ENCODE measurements around the gene CDKN1A.
"Not testable (repeated sequence)": the region's sequence is repeated elsewhere in the genome, so short reads cannot be mapped to it uniquely, and the experiment has no call there.

Gene CDKN1A

GRCh38 chr6:36678488-36679042 lies at the start of gene CDKN1A:
TSS of gene CDKN1A (plus strand) at chr6:36678714. CDS start at chr6:36684102, 5,388 bp downstream.
- peak; percentile 87 for DNase-seq

- DNase-seq, result no peak
These were observed 48.7 kb upstream of the CDKN1A start for GRCh38 chr6:36629784-36630183.

GRCh38 chr6:36631326-36632011 lies 47.0 kb upstream of the CDKN1A start:
- DNase-seq, result no peak

DNA sequence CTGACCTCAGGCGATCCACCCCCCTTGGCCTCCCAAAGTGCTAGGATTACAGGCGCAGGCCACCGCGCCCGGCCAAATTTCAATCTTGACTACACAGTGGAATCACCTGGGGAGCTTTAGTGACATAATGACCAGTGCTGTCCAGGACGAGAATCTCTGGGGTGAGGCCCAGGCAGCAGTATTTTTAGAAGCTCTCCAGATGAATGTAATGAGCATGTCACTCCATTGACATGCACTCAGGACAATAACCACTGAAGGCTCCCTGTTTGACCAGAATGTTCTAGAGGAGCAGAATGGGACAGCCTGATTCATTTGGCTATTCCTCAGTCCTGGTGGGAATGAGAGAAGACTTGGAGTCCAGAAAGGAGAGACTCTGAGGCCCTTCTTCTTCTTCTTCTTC lies 45.1 kb upstream of the CDKN1A start:
- no peak for DNase-seq

DNA sequence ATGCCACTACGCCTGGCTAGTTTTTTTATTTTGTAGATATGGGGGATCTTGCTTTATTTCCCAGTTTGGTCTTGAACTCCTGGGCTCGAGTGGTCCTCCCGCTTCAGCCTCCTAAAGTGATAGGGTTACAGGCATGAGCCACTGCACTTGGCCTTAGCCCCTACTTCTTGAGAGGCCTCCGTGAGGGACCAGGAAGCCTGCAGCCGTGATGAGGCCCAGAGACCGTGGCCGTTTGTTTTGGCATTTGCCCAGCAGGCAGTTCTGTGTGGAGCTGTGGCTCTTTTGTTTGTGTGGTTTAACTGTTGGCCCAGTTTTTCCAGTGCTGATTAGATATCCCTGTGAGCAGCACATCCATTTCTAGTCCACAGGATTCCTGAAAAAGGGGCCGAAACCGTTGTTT lies 44.6 kb upstream of the CDKN1A start:
- DNase-seq, result no peak

DNA sequence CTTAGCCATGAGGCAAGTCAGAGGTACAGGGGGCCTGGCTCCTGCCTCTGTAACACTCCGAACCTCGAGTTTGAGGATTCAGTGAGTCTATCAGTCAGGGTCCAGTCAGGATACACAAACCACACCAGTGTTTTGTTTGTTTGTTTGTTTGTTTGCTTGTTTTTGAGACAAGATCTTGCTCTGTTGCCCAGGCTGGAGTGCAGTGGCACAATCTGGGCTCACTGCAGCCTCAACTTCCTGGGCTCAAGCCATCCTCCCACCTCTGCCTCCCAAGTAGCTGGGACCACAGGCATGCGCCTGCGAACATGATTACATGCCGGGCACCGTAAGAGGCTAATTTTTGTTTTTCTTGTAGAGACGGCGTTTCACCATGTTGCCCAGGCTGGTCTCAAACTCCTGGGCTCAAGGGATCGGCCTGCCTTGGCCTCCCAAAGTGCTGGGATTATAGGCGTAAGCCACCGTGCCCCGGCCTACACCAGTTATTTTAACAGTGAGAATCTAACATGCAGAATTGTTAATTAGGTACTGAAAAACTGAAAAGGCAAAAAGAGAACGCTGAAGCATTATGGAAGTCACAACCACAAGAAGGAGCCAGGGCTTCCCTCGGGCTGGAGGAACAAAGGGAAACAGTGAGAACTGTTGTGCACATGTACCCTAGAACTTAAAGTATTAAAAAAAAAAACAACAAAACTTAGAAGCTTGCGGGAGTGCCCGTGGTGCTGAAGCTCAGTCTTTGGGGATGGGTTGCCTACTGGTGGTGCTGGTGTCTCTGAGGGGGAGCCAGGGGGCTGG lies 44.0 kb upstream of the CDKN1A start:
- DNase-seq, result no peak

DNA sequence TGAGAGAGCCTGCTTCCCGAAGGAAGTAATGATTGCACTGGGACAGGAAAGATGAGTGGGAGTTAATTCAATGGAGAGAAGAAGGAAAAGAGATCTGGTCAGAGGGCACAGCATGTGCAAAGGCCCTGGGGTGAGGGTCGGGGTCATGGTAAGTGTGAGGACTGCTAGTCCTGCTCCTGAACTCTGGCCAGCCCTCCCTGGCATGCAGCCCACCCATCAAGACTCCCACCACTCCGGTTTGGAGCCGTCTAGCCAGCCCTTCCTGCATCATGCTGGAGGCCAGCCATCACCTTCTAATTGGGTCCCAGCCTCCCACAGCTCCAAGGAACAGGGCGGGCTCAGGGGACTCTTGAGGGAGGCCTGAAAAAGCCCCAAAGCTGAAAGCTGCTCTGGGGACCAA lies 42.2 kb upstream of the CDKN1A start:
- DNase-seq, result no peak

GRCh38 chr6:36636687-36637418 lies 41.7 kb upstream of the CDKN1A start:
- no peak for DNase-seq

DNA sequence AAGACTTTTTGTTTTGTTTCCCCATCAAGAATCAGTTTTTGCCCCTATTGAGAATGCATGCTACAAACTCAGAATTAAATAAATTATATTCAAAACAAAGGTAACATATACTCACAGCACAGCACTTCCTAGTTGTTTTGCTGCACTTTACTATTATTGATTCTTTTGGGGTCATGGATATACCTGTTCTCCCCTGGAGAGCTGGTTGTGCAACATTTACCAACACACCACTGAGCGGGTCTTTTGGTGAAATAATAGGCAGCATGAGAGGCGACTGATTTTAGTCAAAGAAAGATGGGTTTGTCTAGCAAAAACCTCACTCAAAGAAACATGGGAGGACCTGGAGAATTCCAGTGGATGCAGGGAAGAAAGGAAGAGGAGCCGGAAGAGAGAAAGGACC lies 39.9 kb upstream of the CDKN1A start:
- DNase-seq, result no peak

DNA sequence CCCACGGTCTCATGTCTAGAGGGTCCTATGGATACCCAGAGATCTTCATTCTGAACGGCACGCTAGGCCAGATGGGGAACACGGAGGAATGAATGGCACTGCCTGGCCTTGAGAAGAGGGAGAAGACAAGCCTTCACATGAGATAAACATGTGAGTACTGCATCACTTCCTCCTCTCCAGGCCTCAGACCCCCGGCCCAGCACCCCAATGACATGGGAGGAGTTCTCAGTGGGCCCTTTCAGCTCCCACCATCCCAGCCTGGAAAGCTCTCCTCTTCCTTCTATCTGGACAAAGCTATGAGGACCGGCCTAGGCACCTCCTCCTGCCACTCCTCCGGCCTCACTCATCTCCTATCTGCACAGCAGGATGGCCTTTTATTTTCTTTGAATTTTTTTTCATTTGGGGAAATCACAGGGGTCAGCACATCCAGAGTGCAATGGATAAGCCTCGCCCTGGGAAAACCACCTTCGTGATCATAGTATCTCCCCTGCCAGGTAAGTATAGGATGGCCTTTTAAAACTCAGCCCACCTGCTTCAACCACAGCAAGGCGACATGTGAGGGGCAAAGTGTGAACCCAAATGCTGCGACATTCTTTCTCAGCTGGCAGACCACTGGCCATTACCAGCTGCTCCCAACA lies 39.2 kb upstream of the CDKN1A start:
- no peak for DNase-seq

GRCh38 chr6:36641543-36641942 lies 37.0 kb upstream of the CDKN1A start:
- no peak for DNase-seq

GRCh38 chr6:36642913-36643817 lies 35.3 kb upstream of the CDKN1A start:
- DNase-seq, result no peak

- no peak for DNase-seq
These were observed 34.5 kb upstream of the CDKN1A start for GRCh38 chr6:36643977-36644376.

DNA sequence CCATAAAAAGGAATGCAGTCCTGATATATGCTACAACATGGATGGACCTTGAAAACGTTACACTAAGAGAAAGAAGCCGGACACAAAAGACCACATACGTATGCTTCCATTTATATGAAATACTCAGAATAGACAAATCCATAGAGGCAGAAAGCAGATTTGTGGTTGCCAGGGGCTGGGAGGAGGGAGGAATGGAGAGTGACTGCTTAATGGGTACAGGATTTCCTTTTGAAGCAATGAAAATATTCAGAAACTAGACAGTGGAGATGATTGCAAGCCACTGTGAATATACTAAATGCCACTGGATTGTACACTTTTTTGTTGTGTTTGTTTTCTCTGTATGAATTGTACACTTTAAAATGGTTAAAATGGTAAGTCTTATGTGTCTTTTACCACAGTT lies 29.4 kb upstream of the CDKN1A start:
- no peak for DNase-seq

DNA sequence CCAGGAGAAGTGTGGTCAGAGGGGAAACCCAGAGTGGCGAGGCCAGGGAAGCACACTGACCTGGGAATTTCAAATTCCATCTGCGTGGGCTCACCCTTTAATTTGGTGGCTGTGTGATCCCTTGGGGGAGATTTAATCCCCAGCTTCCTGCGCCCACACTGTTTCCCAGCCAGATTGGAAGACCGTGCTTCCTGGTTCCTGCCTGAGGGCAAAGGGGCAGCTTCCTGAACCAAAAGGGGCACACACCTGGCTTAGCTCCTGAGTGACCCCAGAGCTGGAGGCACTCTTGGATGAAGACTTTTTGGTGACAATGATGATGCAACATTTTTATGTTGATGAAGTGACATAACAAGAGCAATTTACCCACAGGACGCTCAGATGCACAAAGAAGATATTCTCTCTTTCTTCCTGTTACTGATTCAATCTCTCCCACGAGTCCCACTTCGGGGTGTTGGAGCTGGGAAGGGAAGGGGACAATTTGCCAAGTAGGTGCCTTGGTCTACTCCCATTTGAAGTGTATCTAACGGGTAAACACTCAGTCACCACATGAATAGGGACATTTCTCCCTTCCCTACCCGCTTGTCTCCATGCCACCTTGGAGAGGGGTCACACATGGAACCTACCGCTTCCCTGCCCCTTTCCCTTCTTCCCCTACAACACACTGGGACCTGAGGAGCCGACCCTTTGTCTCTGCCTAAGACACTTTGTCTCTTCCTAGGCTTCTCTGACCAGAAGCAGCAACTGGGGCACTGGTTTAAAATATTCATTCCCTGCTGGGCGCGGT lies 28.6 kb upstream of the CDKN1A start:
- no peak for DNase-seq

DNA sequence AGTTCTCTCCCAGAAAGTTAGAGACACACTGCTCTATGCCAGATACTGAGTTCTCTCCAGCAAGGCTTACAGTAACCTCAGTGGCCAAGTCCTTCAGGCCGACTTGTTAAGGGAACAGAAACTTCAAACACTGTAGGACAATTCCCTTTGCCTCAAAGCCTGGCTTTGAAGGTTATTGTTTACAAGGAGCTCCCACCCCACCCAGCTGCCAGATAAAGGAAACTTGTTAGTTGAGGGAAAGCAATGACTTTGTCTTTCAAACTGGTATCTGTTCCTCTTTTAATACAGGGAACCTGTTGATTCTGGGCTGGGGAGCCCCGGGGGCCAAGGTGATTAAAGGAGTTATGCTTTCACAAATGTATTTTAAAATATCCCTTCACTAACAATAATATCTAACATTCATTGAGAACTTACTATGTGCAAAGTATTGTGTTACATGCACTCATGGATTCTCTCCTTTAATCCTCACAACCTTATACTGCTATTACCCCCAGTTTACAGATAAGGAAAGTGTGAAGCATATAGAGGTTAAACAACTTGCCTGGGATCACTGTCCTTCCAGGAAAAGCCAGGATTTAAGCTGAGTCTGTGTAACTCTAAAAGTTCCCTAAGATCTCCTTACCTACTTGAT lies 27.6 kb upstream of the CDKN1A start:
- peak; percentile 25 for DNase-seq

DNA sequence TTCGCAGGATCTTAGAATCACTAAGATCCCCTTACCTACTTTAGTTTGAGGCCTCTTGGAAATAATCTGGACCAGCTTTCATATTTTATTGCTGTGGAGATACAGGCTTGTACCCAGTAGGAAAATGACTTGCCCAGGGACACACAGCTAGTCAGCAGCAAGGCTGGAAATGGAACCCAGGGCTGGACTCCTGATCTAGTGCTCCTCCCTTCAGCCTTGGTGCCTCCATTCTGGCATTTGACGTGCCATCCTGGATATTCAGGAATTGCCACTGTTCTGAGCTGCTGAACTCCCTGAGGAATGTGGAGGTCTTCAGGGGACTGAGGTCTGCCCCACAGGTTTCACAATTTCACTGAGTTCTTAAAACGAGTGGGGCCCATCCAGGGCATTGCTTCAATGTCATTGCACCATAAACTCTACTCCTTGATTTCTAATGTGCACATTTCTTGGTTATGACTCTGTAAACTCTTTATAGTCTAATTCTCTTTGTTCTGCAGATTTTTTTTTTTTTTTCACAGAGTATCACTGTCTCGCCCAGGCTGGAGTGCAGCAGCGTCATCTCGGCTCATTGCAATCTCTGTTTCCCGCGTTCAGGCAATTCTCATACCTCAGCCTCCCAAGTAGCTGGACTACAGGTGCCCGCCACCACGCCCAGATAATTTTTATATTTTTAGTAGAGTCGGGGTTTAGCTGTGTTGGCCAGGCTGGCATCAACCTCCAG lies 26.7 kb upstream of the CDKN1A start:
- no peak for DNase-seq

DNA sequence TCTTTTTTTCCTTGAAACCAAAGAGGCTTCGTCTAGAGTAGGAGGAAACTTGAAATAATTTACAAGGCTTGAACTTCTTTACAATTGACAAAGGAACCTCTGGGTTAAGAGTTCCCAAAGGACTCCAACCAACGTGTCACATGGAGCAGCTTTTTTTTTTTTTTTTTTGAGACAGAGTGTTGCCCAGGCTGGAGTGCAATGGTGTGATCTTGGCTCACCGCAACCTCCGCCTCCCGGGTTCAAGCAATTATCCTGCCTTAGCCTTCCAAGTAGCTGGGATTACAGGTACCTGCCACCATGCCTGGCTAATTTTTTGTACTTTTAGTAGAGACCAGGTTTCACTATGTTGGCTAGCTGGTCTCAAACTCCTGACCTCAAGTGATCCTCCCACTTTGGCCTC lies 24.0 kb upstream of the CDKN1A start:
- not testable (repeated sequence) for DNase-seq

DNA sequence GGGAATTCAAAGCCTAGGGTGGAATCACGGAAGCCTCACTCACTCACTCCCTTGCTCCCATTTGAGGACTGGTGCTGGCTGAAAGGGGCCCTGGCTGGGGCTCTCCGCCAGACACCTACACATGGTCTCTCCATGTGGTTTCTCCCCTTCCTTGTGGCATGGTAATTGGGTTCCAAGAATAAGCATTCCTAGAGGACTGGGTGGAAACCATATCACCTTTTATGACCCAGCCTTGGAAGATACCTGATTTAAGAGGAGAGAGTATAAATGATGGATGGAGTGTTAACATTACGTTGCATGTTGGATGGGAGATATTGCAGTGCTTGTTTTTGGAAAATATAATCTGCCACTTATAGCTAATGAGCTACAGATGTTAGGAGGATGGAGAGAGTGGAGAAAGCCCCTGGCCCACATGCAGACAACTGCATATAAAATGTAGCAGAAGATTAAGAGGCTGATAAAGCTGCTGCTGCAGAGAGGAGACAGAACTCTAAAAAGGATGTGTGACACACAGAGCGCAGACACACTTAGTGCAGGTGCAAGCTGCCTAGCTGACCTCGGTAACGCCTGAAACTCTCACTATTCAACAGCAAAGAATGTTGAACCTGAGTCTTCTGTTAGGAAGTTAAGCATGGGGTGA lies 23.3 kb upstream of the CDKN1A start:
- DNase-seq, result no peak
